Body of pancreas (tissue), 4 donors: ENCODE data around the gene KRT71.

Experiments used
- CTCF ChIP-seq, 7 experiments: fragments of 450-650 bp in 4 of 7; fragments of 200-600 bp in 3 of 7; sonication (generic) in 3 of 7; IDR thresholded peaks; one replicate each; pipeline ENCODE4 v1.5.1; 2016 to 2019; ENCODE audit warnings: antibody characterized with exemption in 7 of 7
- POLR2A ChIP-seq, 3 donors: fragments of 450-650 bp; IDR thresholded peaks; one replicate each; pipeline ENCODE4 v1.6.1; 2016; ENCODE audit warnings: antibody characterized with exemption in 3 of 3, mild to moderate bottlenecking in 2 of 3

GRCh38 chr12:52501490-52501889 lies 51.5 kb downstream of the KRT71 start:
- TF ChIP-seq CTCF (IDR thresholded peaks at IDR 0.05) (no peak), POLR2A (IDR thresholded peaks at IDR 0.05) (no peak)
